ENCODE measurements around the gene WHAMM. TPM values are rescaled to one million over a fixed set of nuclear protein-coding genes. Genes with fewer than 3 reads are reported as not detected.
A peak's percentile ranks its signal among the peaks of the same experiment; 100 is the strongest.

WHAMM gene
- total RNA-seq, 2 donors from 2014 or later, result 3.7 to 4.4 TPM

- Mint-ChIP-seq H3K27ac (no peak overlapping the region), H3K4me1 (peaks cover 9% of the 10 kb centered on the region), H3K9me3 (no peaks in the 10 kb centered on the region), H3K4me3 (no peak overlapping the region), H3K27me3 (ENCODE audit: insufficient read depth) (no peaks in the 10 kb centered on the region), H3K36me3 (ENCODE audit: low read depth) (peaks cover 38% of the 10 kb centered on the region)
- H3K4me3 ChIP-seq (ENCODE audit: low read length), result no peak overlapping the region
- no peaks in the 10 kb centered on the region for H3K4me1 ChIP-seq (ENCODE audit: control insufficient read depth, insufficient read depth, low read length)
- peak; percentile 3 for DNase-seq
- H3K27ac ChIP-seq (ENCODE audit: low read depth, low read length), result no peak overlapping the region
- no peaks in the 10 kb centered on the region for H3K9me3 ChIP-seq (ENCODE audit: control insufficient read depth, low read length)
- H3K27me3 ChIP-seq (ENCODE audit: control insufficient read depth, insufficient read depth, low read length, poor library complexity, severe bottlenecking), result no peaks in the 10 kb centered on the region
- no peak for TF ChIP-seq CTCF (conservative IDR thresholded peaks at IDR 0.05)
- H3K9ac ChIP-seq (ENCODE audit: extremely low read depth, low read length, poor library complexity, severe bottlenecking), result no peak overlapping the region
- 89 to 98% methylated on average over 5 to 7 of the region's 7 CpGs for WGBS, 2 experiments (ENCODE audit: insufficient coverage in 1 of 2, insufficient read length in 1 of 2)
- peaks cover 29% of the 10 kb centered on the region for H3K36me3 ChIP-seq (ENCODE audit: control insufficient read depth, insufficient read depth, low read length)
These were observed 63.7 kb downstream of the WHAMM start for GRCh38 chr15:82873000-82873680.

DNA sequence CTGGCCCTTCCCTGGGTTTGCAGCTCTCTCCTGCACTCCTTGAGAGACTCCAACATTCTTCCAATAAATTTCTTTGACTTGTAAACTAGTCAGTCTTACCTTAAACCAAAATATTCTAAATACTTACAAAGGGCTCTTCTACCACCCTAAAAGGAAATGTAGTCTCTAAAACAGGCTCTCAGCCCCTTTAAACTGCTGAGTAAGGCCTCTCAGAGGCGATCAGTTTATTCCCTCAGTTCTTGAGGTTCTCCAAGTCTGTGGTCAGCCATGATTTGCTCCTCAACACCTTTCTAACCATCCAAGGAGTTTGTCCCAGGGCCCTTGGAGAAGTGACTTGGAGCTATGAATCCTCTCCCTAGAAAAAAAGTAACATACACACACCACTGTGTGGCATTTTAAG, 64.8 kb downstream of the WHAMM start:
- 89 to 91% methylated on average over 1 of the region's 1 CpG for WGBS, 2 experiments (ENCODE audit: insufficient coverage in 1 of 2, insufficient read length in 1 of 2)
- Mint-ChIP-seq H3K27ac (no peak overlapping the region), H3K4me3 (no peak overlapping the region), H3K4me1 (peaks cover 8% of the 10 kb centered on the region), H3K36me3 (ENCODE audit: low read depth) (peaks cover 38% of the 10 kb centered on the region), H3K27me3 (ENCODE audit: insufficient read depth) (no peaks in the 10 kb centered on the region), H3K9me3 (no peaks in the 10 kb centered on the region)
- peaks cover 29% of the 10 kb centered on the region for H3K36me3 ChIP-seq (ENCODE audit: control insufficient read depth, insufficient read depth, low read length)
- H3K4me3 ChIP-seq (ENCODE audit: low read length), result no peak overlapping the region
- H3K27me3 ChIP-seq (ENCODE audit: control insufficient read depth, insufficient read depth, low read length, poor library complexity, severe bottlenecking), result no peaks in the 10 kb centered on the region
- no peak overlapping the region for H3K9ac ChIP-seq (ENCODE audit: extremely low read depth, low read length, poor library complexity, severe bottlenecking)
- no peaks in the 10 kb centered on the region for H3K9me3 ChIP-seq (ENCODE audit: control insufficient read depth, low read length)
- no peak overlapping the region for H3K27ac ChIP-seq (ENCODE audit: low read depth, low read length)
- no peak for DNase-seq
- H3K4me1 ChIP-seq (ENCODE audit: control insufficient read depth, insufficient read depth, low read length), result no peaks in the 10 kb centered on the region
- no peak for TF ChIP-seq CTCF (conservative IDR thresholded peaks at IDR 0.05)

GRCh38 chr15:82874961-82875360, 65.5 kb downstream of the WHAMM start:
- Histone ChIP-seq H3K9ac (ENCODE audit: extremely low read depth, low read length, poor library complexity, severe bottlenecking) (no peak overlapping the region), H3K4me3 (ENCODE audit: low read length) (no peak overlapping the region), H3K36me3 (ENCODE audit: control insufficient read depth, insufficient read depth, low read length) (peaks cover 24% of the 10 kb centered on the region), H3K4me1 (ENCODE audit: control insufficient read depth, insufficient read depth, low read length) (no peaks in the 10 kb centered on the region), H3K27me3 (ENCODE audit: control insufficient read depth, insufficient read depth, low read length, poor library complexity, severe bottlenecking) (no peaks in the 10 kb centered on the region), H3K9me3 (ENCODE audit: control insufficient read depth, low read length) (no peaks in the 10 kb centered on the region), H3K27ac (ENCODE audit: low read depth, low read length) (no peak overlapping the region)
- no peak for TF ChIP-seq CTCF (conservative IDR thresholded peaks at IDR 0.05)
- DNase-seq, result no peak
- no peak overlapping the region for H3K4me3 Mint-ChIP-seq
- H3K4me1 Mint-ChIP-seq, result peaks cover 8% of the 10 kb centered on the region
- no peaks in the 10 kb centered on the region for H3K9me3 Mint-ChIP-seq
- no peaks in the 10 kb centered on the region for H3K27me3 Mint-ChIP-seq (ENCODE audit: insufficient read depth)
- peaks cover 38% of the 10 kb centered on the region for H3K36me3 Mint-ChIP-seq (ENCODE audit: low read depth)
- 91 to 95% methylated on average over 8 to 10 of the region's 10 CpGs for WGBS, 2 experiments (ENCODE audit: insufficient coverage in 1 of 2, insufficient read length in 1 of 2)
- H3K27ac Mint-ChIP-seq, result no peak overlapping the region
